Adrenal gland (tissue), 5 donors: ENCODE measurements around the gene SDK2.

Experiments used
- CTCF ChIP-seq, 6 experiments: fragments of 450-650 bp in 4 of 6; fragments of 200-600 bp in 2 of 6; sonication (generic) in 1 of 6; IDR thresholded peaks; 1 replicate in 5 of 6; 2 replicates in 1 of 6; pipeline versions ENCODE4 v1.5.1 to v1.8.0; 2016 to 2021; ENCODE audit warnings: antibody characterized with exemption in 6 of 6, mild to moderate bottlenecking in 2 of 6, moderate library complexity in 1 of 6
- POLR2A ChIP-seq, 2 donors: fragments of 450-650 bp; IDR thresholded peaks; one replicate each; pipeline ENCODE4 v1.6.1; 2017; ENCODE audit warnings: antibody characterized with exemption in 2 of 2, mild to moderate bottlenecking in 2 of 2, moderate library complexity in 1 of 2
- donor health status: DM: no; HTN: no; CAD: no.

DNA sequence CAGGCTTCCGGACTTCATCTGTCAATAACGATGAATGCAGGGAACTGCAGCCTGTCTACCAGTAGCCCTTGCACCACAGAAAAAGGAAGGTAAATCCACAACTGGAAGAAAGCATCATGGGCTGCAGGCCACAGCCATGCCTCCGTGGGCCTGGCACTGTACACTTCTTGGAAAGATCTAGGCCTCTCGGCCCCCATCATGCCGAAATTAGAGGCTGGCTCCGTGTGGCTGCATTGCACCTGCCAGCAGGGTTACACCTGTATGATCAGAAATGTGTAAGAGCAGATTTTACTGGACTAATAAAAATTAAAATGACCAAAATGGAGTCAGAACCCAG is 52.2 kb downstream of the SDK2 start:
- TF ChIP-seq CTCF (IDR thresholded peaks at IDR 0.05), result no peak
- TF ChIP-seq POLR2A (IDR thresholded peaks at IDR 0.05), result no peak
